Spleen (tissue), 7 donors: ENCODE data around the gene CDH18.

Source experiments
- POLR2AphosphoS5 ChIP-seq, 3 donors: sonication (generic); formaldehyde crosslinking; IDR thresholded peaks; one replicate each; pipeline ENCODE4 v1.5.1; 2017; ENCODE audit warnings: antibody characterized with exemption in 3 of 3
- TF ChIP-seq, protein P1 (sequence below), 11 experiments: fragments of 200-600 bp in 7 of 11; fragments of 450-650 bp in 4 of 11; sonication (generic) in 4 of 11; IDR thresholded peaks in 8 of 11; conservative IDR thresholded peaks in 3 of 11; 1 replicate in 7 of 11; 2 replicates in 4 of 11; pipeline versions ENCODE4 v1.4.0 to v1.8.0; 2016 to 2021; ENCODE audit warnings: antibody characterized with exemption in 11 of 11, inconsistent platforms in 4 of 11, mild to moderate bottlenecking in 1 of 11
- donor health status: DM: no; HTN: no; CAD: no; lungs with moderate emphysema.
- donor health status: DM: no; HTN: no; CAD: no.
- donor health status: DM: no; HTN: no; CAD: no.

DNA sequence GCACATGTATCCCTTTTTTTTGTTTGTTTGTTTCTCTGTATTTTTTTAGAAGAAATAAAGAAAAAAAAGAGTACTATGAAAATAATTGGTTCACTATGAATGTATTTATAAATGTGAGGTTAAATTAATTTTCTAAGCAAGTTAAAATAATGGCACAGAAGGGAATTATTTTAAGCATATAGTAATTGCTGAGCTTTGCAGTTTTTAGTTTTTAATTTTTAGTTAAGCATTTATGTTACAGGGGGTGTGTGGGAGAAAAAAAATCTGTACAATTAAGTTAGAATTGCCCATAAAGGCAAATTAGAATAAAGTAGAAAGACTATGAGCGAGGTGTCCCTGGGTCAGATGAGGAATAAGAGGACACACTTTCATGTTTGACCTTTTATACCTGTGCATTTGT, 152.6 kb downstream of the CDH18 start:
- TF ChIP-seq, protein P1, sequence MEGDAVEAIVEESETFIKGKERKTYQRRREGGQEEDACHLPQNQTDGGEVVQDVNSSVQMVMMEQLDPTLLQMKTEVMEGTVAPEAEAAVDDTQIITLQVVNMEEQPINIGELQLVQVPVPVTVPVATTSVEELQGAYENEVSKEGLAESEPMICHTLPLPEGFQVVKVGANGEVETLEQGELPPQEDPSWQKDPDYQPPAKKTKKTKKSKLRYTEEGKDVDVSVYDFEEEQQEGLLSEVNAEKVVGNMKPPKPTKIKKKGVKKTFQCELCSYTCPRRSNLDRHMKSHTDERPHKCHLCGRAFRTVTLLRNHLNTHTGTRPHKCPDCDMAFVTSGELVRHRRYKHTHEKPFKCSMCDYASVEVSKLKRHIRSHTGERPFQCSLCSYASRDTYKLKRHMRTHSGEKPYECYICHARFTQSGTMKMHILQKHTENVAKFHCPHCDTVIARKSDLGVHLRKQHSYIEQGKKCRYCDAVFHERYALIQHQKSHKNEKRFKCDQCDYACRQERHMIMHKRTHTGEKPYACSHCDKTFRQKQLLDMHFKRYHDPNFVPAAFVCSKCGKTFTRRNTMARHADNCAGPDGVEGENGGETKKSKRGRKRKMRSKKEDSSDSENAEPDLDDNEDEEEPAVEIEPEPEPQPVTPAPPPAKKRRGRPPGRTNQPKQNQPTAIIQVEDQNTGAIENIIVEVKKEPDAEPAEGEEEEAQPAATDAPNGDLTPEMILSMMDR (IDR thresholded peaks at IDR 0.05 in 8 of 11, conservative IDR thresholded peaks at IDR 0.05 in 3 of 11) = no peak
- no peak for TF ChIP-seq POLR2AphosphoS5 (IDR thresholded peaks at IDR 0.05)
